ENCODE data around the gene ACVRL1.

DNA sequence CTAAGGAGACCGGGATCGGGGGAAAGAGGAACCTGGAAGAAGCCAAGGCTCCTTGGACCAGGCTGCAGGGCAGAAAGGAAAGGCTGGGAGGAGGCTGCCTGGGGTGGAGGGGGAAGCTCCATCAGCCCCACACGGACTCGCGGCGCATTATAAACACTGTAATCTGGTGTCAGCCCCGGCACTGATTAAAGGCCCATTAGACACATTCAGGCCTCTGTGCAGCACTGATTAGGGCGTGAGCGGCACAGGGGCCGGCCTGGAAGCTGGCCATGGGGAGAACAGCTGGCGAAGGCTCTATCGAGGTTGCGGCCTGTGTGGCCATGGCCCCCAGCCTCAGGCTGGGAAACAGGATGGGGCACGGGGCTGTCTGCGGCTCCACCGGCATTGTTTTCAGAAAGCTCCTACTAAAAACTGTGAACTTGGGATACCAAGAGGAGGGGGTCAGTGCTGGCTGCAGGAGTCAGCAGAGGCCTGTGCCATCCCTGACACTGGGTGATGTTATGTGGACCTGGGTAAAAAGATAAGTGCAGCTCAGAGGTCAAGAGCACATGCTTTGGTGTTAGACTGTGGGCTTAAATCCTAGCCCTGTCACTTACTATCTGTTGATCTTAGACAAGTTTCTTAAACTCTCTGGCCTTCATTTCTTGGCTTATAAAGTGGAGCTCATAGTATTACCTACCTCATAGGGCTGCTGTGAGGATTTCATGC is 10.6 kb downstream of the ACVRL1 start:
- TF ChIP-seq, protein P1, sequence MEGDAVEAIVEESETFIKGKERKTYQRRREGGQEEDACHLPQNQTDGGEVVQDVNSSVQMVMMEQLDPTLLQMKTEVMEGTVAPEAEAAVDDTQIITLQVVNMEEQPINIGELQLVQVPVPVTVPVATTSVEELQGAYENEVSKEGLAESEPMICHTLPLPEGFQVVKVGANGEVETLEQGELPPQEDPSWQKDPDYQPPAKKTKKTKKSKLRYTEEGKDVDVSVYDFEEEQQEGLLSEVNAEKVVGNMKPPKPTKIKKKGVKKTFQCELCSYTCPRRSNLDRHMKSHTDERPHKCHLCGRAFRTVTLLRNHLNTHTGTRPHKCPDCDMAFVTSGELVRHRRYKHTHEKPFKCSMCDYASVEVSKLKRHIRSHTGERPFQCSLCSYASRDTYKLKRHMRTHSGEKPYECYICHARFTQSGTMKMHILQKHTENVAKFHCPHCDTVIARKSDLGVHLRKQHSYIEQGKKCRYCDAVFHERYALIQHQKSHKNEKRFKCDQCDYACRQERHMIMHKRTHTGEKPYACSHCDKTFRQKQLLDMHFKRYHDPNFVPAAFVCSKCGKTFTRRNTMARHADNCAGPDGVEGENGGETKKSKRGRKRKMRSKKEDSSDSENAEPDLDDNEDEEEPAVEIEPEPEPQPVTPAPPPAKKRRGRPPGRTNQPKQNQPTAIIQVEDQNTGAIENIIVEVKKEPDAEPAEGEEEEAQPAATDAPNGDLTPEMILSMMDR (IDR thresholded peaks at IDR 0.05): no peak
- TF ChIP-seq POLR2A (IDR thresholded peaks at IDR 0.05) (no peak), POLR2AphosphoS5 (IDR thresholded peaks at IDR 0.05) (no peak), EP300 (IDR thresholded peaks at IDR 0.05; ENCODE audit: low read depth) (no peak)

All from transverse colon (tissue), 4 donors.